GM20431 (cell line): ENCODE measurements around the gene GPR146.

Experiments
- in situ Hi-C: fragments of 300-500 bp; cut with MseI, MboI; formaldehyde crosslinking; loops from one replicate; pipeline ENCODE4 v1.15.0; 2020; ENCODE audit warnings: low sequenced_read_pairs; ENCODE audit not compliant: unreplicated experiment

GPR146 gene

DNA sequence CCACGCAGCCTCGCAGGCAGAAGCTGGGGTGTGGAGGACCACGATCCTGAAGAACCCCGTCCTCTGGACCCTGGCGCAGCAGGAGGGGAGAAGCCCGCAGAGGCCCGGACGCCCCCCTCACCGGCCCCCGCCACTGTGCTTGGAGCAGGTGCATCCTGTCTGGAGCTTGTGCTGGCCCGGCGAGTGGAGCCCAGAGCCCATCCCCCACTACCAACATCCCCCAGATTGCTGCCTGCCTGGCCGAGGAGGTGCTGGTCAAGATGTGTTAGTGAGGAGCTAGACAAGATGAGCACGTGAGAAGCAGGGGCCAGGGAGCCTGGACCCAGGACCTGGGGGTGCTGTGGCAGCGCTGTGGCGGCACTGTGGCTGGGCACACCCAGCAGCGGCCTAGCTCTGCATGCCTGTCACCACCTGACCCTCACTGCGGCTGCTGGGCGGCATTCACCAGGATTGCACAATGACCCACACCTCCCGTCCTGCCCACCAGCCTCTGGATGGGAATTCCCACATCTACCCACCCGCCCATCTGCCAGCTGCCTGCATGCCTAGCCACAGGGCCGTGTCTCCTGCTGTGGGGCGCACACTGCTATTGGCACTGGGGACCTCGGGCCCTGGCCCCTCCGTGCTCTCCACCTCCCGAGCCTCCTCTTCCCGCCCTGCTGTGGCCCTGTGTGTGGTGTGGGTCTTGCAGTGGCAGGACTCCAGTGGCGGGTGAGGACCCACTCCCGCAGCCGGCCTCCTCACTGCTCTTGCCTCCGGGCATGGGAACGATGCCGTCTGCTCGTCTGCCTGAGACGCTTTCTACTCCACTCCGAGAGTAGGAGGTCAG lies 11.8 kb downstream of the GPR146 start:
- in situ Hi-C loops, result no loop called here

DNA sequence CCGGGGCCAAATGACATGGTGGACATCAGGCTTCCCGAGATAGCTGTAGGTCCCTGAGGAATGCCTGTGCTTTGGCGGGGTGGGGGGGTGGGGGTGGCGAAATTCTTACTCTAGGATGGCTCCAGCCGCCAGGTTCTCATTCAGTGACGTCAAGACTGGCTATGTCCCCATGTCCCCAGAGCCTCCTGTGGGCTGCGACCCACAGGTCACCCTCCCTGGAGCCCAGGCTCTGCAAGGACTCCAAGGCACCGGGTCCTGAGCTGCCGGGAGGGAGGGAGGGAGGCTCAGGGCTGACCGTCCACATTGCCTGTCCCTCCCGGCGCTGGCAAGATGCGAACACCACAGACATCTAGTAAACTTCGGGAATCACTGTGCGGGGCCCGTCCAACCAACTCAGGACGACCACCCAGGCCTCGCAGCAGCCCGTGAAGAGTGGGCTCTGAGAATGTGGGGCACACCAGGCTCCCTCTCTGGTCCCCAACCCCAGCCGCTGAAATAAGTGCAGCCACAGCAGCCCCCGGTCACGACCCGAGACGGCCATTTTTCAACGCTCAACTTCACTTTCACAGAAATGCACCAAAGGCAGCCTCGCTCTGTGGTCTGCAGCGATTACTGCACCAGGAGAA lies 12.6 kb downstream of the GPR146 start:
- in situ Hi-C loops, result no loop called here

- in situ Hi-C loops, result no loop called here
Measured at GRCh38 chr7:1057416-1058291, 13.3 kb downstream of the GPR146 start.

GRCh38 chr7:1058311-1058710 lies 14.0 kb downstream of the GPR146 start:
- in situ Hi-C loops, result no loop called here

DNA sequence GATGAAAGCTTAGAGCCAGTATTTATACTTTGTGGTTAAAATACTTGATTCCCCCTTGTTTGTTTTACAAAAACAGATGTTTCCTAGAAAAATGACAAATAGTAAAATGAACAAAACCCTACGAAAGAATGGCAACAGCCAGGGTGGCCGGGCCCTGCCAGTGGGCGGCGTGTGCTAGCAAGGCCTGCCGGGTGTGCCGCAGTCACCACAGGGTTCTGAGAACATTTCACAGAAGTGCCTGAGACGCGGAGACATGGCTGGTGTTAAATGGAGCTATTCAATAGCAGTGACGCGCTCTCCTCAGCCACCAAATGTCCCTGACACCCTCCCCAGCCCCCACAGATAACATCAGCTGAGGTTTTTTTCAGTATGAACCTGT lies 14.5 kb downstream of the GPR146 start:
- in situ Hi-C loops, result no loop called here

DNA sequence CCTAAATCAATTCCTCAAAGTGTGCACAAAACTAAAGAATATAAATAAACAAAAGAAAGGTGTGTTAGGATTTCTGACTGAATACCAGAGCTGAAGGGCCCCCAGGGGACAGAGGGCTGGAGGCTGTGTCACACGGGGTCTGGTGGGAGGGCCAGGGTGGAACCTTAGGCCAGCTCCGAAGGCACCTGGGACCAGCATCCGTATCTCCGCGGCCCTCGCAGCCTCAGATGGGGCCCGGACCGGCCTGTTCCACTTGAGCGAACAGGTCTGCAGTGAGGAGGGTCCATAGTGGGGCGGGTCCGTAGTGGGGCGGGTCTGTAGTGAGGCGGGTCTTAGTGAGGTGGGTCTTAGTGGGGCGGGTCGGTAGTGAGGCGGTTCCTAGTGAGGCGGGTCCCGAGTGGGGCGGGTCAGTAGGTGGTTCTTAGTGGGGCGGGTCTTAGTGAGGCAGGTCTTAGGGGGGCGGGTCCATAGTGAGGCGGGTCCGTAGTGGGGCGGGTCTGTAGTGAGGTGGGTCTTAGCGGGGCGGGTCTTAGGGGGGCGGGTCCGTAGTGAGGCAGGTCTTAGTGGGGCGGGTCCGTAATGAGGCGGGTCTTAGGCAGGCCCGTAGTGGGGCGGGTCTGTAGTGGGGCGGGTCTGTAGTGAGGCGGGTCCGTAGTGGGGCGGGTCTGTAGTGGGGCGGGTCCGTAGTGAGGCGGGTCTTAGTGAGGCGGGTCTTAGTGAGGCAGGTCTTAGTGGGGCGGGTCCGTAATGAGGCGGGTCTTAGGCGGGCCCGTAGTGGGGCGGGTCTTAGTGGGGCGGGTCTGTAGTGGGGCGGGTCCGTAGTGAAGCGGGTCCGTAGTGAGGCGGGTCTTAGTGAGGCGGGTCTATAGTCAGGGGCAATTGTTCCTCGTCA lies 15.1 kb downstream of the GPR146 start:
- in situ Hi-C loops, result no loop called here

GRCh38 chr7:1060315-1061072 lies 16.1 kb downstream of the GPR146 start:
- in situ Hi-C loops, result no loop called here

DNA sequence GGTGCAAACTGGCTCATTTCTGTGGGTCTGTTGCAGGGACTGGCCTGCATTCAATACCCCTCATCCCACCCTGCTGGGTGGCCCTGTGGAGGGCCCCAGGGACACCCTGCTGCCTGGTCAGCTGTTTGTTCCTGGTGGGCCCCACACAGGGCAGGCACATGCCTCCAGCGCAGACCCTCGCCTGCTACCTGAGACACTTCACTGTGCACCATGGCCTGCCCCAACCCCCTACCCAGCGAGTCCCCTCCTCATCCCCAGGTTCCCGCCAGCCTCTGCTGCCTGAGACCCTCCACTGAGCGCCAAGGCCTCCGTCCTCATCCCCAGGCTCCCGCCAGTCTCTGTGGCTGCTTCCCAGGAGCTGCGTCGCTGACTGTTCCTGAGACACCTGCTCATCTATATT lies 16.8 kb downstream of the GPR146 start:
- in situ Hi-C loops, result no loop called here

GRCh38 chr7:1062296-1063294 lies 18.2 kb downstream of the GPR146 start:
- in situ Hi-C loops, result no loop called here

- in situ Hi-C loops, result no loop called here
Measured at GRCh38 chr7:1063361-1063760, 19.0 kb downstream of the GPR146 start.

DNA sequence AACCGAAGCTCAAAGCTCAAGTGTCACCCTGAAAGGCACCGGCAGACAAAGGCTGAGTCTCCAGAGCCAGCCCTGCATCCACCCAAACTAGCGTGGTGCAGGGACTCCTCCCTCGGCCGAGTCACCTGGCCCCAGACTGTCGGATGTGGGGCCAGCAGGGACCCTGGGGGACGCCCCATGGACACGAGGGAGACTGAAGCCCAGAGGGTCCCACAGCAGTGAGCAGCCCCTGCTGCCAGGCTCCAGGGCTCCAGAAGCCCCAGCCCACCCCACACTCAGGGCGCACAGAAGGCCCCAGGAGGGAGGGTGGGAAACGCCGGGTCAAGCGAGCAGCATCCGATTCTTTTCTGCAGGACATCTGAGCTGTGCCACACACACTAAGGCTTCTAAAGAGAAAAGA lies 20.2 kb downstream of the GPR146 start:
- in situ Hi-C loops, result no loop called here

GRCh38 chr7:1065263-1065584 lies 20.9 kb downstream of the GPR146 start:
- in situ Hi-C loops, result loop anchor here (5.0 kb wide), 1 partner anchor 73 kb away; no protein-coding TSS in a partner anchor

GRCh38 chr7:1065585-1066241 lies 21.4 kb downstream of the GPR146 start:
- in situ Hi-C loops, result loop anchor here (5.0 kb wide), 1 partner anchor 73 kb away; no protein-coding TSS in a partner anchor

GRCh38 chr7:1066242-1066588 lies 21.9 kb downstream of the GPR146 start:
- in situ Hi-C loops, result loop anchor here (5.0 kb wide), 1 partner anchor 74 kb away; no protein-coding TSS in a partner anchor

DNA sequence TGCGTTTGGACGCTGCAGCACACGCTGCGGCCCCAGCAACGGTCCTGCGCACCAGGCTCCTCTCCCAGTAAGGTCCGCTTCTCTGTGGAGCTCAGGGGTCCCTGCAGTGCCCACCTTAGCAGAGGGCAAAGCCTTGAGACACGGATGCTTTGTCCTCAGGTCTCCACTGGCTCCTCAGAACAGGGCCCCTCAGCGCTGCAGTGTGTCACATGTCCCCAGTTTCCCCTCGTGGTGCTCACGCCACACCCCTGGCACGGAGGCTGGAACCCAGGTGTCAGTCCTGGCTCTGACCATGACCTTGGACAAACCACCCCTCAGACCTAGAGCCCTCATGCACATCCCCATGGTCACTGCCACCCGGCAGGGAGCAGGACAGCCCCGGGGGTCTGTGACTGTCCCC lies 23.7 kb downstream of the GPR146 start:
- in situ Hi-C loops, result loop anchor here (5.0 kb wide), 1 partner anchor 76 kb away; no protein-coding TSS in a partner anchor

DNA sequence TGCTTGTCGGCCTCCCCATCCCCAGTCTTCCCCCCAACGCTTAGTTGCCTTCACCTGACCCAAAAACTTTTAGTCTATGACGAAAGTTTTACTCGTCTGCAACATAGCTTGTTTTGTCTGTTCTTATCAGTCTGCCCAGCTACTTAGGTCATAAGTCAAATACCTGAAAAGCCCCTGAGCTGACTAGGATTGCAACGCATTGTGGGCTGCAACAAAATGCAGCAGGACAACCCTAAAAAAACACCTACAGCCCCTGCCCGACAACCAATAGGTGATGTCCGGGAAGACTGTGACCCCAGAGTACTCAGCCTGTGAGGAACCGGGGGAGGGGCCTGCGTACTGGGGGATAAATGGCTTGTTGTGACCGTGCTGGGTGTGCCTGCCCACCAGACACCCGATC lies 24.3 kb downstream of the GPR146 start:
- in situ Hi-C loops, result loop anchor here (5.0 kb wide), 1 partner anchor 76 kb away; no protein-coding TSS in a partner anchor

DNA sequence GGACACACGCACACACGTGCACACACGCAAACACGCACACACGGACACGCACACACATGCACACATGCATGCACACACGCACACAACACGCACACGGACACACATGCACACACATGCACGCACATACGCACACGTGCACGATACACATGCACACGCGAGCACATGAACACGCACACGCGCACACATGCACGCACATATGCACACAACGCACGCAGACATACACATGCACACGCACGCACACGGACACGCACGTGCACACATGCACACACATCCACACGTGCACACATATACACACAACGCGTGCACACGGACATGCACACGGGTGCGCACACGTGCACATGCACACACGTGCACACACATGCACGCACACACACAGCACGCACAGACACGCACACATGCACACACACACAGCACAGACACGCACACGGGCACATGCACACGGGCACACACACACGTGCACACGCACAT lies 26.2 kb downstream of the GPR146 start:
- in situ Hi-C loops, result no loop called here
